ENCODE data around the gene CRELD2.

The CRELD2 gene

GRCh38 chr22:49969751-49970527 is 51.5 kb downstream of the CRELD2 start:
- Histone ChIP-seq H3K27ac (ENCODE audit: poor library complexity, severe bottlenecking) (peak overlapping the region; percentile 12), H3K9me3 (ENCODE audit: severe bottlenecking) (no peaks in the 10 kb centered on the region), H3K4me3 (ENCODE audit: severe bottlenecking) (no peak overlapping the region), H3K27me3 (ENCODE audit: insufficient read depth, poor library complexity, severe bottlenecking) (no peaks in the 10 kb centered on the region), H3K4me1 (ENCODE audit: insufficient read depth, poor library complexity, severe bottlenecking) (peaks cover 4% of the 10 kb centered on the region), H3K36me3 (ENCODE audit: low read depth) (peaks cover 4% of the 10 kb centered on the region; the same call in 1 of the 2 replicates)
- no peak for ATAC-seq (ENCODE audit: low read depth)
- DNase-seq (ENCODE audit: low spot score): no peak
- TF ChIP-seq CTCF (IDR thresholded peaks at IDR 0.05; ENCODE audit: poor library complexity, severe bottlenecking): no peak

- no peaks in the 10 kb centered on the region for H3K36me3 ChIP-seq (ENCODE audit: low read depth)
- peak; percentile 67 for ATAC-seq (ENCODE audit: low read depth)
- peak overlapping the region; percentile 27 for H3K4me3 ChIP-seq (ENCODE audit: severe bottlenecking)
- H3K27me3 ChIP-seq (ENCODE audit: insufficient read depth, poor library complexity, severe bottlenecking): no peaks in the 10 kb centered on the region
- peak; percentile 94 for DNase-seq (ENCODE audit: low spot score)
- no peak for TF ChIP-seq CTCF (IDR thresholded peaks at IDR 0.05; ENCODE audit: poor library complexity, severe bottlenecking)
- peak overlapping the region; percentile 38 for H3K27ac ChIP-seq (ENCODE audit: poor library complexity, severe bottlenecking)
- H3K9me3 ChIP-seq (ENCODE audit: severe bottlenecking): no peaks in the 10 kb centered on the region
- H3K4me1 ChIP-seq (ENCODE audit: insufficient read depth, poor library complexity, severe bottlenecking): peaks cover 6% of the 10 kb centered on the region
Observed at GRCh38 chr22:49970528-49971231, 52.2 kb downstream of the CRELD2 start.

GRCh38 chr22:49971232-49972162 is 53.1 kb downstream of the CRELD2 start:
- no peak for TF ChIP-seq CTCF (IDR thresholded peaks at IDR 0.05; ENCODE audit: poor library complexity, severe bottlenecking)
- ATAC-seq (ENCODE audit: low read depth) (peak; percentile 43), DNase-seq (ENCODE audit: low spot score) (peak; percentile 59)
- peak overlapping the region; percentile 38 for H3K27ac ChIP-seq (ENCODE audit: poor library complexity, severe bottlenecking)
- peak overlapping the region; percentile 27 for H3K4me3 ChIP-seq (ENCODE audit: severe bottlenecking)
- H3K27me3 ChIP-seq (ENCODE audit: insufficient read depth, poor library complexity, severe bottlenecking): no peaks in the 10 kb centered on the region
- peaks cover 11% of the 10 kb centered on the region for H3K4me1 ChIP-seq (ENCODE audit: insufficient read depth, poor library complexity, severe bottlenecking)
- no peaks in the 10 kb centered on the region for H3K9me3 ChIP-seq (ENCODE audit: severe bottlenecking)
- no peaks in the 10 kb centered on the region for H3K36me3 ChIP-seq (ENCODE audit: low read depth)

- Histone ChIP-seq H3K9me3 (ENCODE audit: severe bottlenecking) (no peaks in the 10 kb centered on the region), H3K27ac (ENCODE audit: poor library complexity, severe bottlenecking) (no peak overlapping the region), H3K4me1 (ENCODE audit: insufficient read depth, poor library complexity, severe bottlenecking) (peaks cover 11% of the 10 kb centered on the region), H3K4me3 (ENCODE audit: severe bottlenecking) (no peak overlapping the region), H3K27me3 (ENCODE audit: insufficient read depth, poor library complexity, severe bottlenecking) (no peaks in the 10 kb centered on the region), H3K36me3 (ENCODE audit: low read depth) (no peaks in the 10 kb centered on the region)
- DNase-seq (ENCODE audit: low spot score) (no peak), ATAC-seq (ENCODE audit: low read depth) (no peak)
- no peak for TF ChIP-seq CTCF (IDR thresholded peaks at IDR 0.05; ENCODE audit: poor library complexity, severe bottlenecking)
Observed at GRCh38 chr22:49972163-49973017, 54.0 kb downstream of the CRELD2 start.
